Measurements from ENCODE around the gene PLCG1.

Gene PLCG1

DNA sequence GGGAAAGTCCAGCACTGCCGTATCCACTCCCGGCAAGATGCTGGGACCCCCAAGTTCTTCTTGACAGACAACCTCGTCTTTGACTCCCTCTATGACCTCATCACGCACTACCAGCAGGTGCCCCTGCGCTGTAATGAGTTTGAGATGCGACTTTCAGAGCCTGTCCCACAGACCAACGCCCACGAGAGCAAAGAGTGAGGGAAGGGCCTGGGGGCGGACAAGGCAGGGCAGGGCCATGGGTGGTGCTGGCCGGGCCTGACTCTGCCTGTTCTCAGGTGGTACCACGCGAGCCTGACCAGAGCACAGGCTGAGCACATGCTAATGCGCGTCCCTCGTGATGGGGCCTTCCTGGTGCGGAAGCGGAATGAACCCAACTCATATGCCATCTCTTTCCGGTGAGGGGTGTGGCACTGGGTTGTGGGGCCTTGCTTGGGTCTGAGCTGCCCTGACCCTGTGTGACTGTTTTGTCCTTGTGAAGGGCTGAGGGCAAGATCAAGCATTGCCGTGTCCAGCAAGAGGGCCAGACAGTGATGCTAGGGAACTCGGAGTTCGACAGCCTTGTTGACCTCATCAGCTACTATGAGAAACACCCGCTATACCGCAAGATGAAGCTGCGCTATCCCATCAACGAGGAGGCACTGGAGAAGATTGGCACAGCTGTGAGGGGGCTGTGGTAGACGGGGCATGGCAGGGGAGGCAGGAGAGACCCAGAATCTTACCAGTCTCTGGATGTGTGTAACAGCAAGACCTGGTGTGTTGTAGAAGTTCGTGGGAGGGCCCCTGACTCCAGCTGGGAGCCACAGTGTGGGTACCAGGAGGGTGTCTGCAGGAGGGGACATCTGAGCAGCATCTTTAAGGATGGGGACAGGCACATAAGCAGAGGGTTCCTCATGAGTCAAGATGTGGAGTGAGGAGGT, 29.1 kb downstream of the PLCG1 start:
- DNase-seq (ENCODE audit: low read depth in 2 of 2), result no peak

DNA sequence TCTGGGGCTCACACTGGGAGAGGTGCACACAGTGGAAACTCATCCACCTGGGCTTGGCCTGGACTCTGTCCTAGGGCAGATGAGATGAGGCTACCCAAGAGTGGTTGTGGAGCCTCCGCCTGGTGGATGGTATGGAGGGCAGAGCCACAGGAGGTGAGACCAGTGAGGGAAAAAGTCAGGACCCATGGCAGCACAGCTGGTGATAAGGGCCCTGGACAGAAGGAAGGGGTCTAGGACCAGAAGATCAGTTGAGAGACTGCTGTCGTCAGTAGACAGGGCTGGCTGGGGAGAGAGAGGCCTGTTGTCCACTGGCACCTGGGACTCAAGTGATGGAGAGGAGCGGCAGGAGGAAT, 29.8 kb downstream of the PLCG1 start:
- DNase-seq (ENCODE audit: low read depth in 2 of 2), result no peak

DNA sequence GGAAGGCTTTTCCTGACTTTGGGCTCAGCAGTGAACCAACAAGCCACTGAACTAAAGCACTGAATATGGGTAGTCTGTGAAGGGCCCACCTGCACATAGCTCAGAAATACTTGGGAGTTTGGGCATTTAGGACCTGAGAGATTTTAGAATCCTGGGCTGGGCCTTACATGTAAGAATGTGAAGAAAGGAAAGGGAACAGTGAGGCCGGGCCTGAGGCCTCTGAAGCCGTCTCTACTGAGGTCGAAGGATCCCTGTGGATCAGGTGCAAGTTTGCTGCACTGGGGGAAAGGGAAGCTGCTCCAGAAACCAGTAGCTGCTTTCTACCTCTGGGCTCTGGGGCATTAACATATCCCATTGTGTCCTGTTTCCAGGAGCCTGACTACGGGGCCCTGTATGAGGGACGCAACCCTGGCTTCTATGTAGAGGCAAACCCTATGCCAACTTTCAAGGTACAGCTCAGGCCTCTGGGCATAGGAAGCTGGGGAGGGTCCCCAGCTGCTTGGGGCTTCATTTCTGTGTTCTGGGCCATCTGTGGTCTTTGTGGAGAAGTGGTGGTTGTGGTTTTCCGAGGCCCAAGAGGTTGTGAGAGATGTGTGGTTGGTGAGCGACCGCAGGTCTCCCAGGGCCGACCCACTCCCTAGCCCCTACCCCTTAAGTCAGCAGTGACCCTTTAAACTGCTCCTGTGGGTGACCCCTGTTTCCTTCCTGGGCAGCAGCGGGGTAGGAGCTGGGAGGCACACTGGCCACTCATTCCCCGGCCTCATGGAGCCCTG, 30.3 kb downstream of the PLCG1 start:
- no peak for DNase-seq (ENCODE audit: low read depth in 2 of 2)

GRCh38 chr20:41168281-41169161, 31.2 kb downstream of the PLCG1 start:
- DNase-seq (ENCODE audit: low read depth in 2 of 2), result no peak

DNA sequence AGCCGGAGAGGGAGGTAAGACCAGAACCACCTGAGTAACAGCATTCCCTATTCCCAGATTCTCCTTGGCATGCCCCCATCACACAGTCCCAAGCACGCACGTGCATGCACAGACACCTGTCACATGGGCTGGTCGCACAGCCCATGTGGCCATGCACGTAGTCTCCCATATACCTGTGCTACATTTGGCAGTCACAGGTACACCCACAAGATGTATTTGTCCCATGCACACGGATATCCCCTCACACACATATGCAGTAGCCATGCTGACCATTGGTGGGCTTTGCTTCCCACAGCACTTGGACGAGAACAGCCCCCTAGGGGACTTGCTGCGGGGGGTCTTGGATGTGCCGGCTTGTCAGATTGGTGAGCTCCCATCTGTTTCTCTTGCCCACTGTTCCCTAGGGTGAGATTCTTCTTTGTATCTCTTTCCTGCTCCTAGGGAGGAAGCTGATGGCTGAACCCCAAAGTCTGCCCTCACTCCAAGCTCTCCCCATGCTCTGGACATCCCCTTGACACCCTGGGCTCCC, 31.9 kb downstream of the PLCG1 start:
- no peak for DNase-seq (ENCODE audit: low read depth in 2 of 2)

DNA sequence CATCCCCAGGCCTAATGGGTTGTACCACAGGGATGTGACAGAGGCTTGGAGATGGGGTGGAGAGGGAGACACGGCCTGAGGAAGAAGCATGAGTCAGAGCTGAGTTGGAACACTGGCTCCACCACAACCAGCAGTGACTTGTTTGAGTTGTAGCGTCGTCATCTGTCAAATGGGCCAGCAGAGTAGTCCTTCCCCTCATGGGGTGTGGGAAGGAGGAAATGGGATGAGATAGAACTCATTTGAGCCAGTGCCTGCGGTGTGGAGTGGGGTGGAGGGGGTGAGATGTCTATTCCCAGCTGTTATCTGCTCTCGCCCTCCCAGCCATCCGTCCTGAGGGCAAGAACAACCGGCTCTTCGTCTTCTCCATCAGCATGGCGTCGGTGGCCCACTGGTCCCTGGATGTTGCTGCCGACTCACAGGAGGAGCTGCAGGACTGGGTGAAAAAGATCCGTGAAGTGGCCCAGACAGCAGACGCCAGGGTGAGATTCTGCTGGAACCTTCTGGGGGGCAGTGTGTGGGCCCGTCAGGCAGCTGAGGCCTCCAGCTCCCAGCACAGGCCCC, 32.5 kb downstream of the PLCG1 start:
- no peak for DNase-seq (ENCODE audit: low read depth in 2 of 2)

GRCh38 chr20:41170386-41171105, 33.2 kb downstream of the PLCG1 start:
- DNase-seq (ENCODE audit: low read depth in 2 of 2), result no peak

GRCh38 chr20:41171736-41172295, 34.5 kb downstream of the PLCG1 start:
- DNase-seq (ENCODE audit: low read depth in 2 of 2), result no peak

DNA sequence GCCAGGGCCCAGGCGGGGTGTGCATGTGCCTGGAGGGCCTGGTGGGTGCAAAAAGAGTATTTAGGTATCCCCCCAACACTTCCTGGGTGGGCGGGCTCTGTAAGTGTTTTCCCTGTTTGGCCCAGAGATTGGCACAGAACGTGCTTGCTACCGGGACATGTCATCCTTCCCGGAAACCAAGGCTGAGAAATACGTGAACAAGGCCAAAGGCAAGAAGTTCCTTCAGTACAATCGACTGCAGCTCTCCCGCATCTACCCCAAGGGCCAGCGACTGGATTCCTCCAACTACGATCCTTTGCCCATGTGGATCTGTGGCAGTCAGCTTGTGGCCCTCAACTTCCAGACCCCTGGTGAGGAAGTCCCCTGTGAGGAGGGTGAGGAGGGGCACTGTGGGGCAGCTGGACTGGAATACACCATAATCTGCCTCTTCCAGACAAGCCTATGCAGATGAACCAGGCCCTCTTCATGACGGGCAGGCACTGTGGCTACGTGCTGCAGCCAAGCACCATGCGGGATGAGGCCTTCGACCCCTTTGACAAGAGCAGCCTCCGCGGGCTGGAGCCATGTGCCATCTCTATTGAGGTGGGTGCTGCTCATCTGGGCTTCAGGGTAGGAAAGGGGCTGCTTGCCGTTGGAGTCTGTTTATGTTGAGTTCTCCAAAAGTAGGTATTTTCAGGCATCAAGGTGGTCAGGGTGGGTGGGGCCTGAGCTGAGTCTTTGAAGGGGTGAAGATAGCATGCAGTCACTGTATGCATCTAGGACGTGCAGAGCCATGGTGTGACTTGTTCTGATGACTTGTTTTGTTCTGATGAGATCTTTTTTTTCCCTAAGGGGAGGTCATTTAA, 35.2 kb downstream of the PLCG1 start:
- no peak for DNase-seq (ENCODE audit: low read depth in 2 of 2)

- peak; percentile 43 to 50 for DNase-seq (ENCODE audit: low read depth in 2 of 2)
These were observed 35.9 kb downstream of the PLCG1 start for GRCh38 chr20:41173161-41173721.

- DNase-seq (ENCODE audit: low read depth in 2 of 2), result no peak
These were observed 36.5 kb downstream of the PLCG1 start for GRCh38 chr20:41173791-41174341.

DNA sequence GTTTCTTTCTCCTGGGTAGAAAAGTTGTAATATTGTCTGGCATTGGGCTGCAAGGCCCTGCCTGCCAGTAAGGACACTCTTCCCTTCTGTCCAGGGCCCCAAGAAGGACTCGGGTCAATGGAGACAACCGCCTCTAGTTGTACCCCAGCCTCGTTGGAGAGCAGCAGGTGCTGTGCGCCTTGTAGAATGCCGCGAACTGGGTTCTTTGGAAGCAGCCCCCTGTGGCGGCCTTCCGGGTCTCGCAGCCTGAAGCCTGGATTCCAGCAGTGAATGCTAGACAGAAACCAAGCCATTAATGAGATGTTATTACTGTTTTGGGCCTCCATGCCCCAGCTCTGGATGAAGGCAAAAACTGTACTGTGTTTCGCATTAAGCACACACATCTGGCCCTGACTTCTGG, 37.0 kb downstream of the PLCG1 start:
- DNase-seq (ENCODE audit: low read depth in 2 of 2), result no peak

- DNase-seq (ENCODE audit: low read depth in 2 of 2), result no peak
These were observed 37.4 kb downstream of the PLCG1 start for GRCh38 chr20:41174782-41175181.

GRCh38 chr20:41175201-41175651, 37.9 kb downstream of the PLCG1 start:
- no peak for DNase-seq (ENCODE audit: low read depth in 2 of 2)

DNA sequence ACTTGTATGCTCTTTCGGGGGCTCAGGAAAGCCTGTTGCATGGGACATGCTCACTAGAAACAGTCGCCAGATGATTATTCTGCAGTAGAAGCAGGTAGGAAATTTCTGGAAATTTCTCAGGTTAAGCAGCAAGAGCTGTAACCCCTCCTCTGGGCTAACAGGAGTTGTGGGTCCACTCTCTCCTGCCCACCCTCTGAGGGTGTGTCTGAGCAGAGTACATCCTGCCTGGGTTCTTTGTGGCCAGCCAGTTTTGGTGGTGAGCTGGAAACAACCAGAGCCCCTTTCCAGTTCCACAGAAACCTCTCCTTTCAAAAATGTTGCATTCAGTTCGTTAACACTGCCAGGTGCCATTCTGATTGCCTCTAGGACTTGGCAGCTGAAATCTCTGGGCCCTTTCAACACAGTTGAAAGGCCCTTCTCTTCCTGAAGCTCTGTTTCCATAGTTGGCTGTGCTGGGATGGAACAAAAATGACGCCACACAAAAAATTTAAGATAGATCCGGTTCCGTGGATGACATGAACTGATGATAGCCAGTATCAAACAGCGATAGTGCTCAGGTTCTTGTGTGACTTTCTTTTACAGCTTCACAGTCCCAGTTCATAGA, 38.5 kb downstream of the PLCG1 start:
- DNase-seq (ENCODE audit: low read depth in 2 of 2), result no peak

- DNase-seq (ENCODE audit: low read depth in 2 of 2), result no peak
These were observed 39.6 kb downstream of the PLCG1 start for GRCh38 chr20:41176711-41177552.

- no peak for DNase-seq (ENCODE audit: low read depth in 2 of 2)
These were observed 40.3 kb downstream of the PLCG1 start for GRCh38 chr20:41177636-41178035.
